GM12878 (cell line): ENCODE results near the gene NPEPPS. TPM values are rescaled to one million over a fixed set of nuclear protein-coding genes. Genes with fewer than 3 reads are reported as not detected.

Experiments
- E4F1 ChIP-seq: fragments of 450-650 bp; IDR thresholded peaks from 2 replicates; pipeline ENCODE4 v1.6.1; 2018; ENCODE audit warnings: borderline replicate concordance, mild to moderate bottlenecking; ENCODE audit not compliant: partially characterized antibody
- IRF5 ChIP-seq: fragments of 450-650 bp; IDR thresholded peaks from 2 replicates; pipeline ENCODE4 v1.6.1; 2017; ENCODE audit warnings: borderline replicate concordance
- REST ChIP-seq: IDR thresholded peaks from 2 replicates; pipeline ENCODE4 v1.6.1; 2012; ENCODE audit warnings: mild to moderate bottlenecking, low read depth, low read length
- YY1 ChIP-seq: IDR thresholded peaks from 2 replicates; pipeline ENCODE4 v1.6.1; 2011; ENCODE audit warnings: low read depth, mild to moderate bottlenecking, low read length
- polyA plus RNA-seq, 11 experiments: library from polyadenylated mRNA; depleted of rRNA in 4 of 11; unstranded in 6 of 11; stranded (reverse) in 5 of 11; fragments of >200 nt; fragmentation: Nextera tagmentation in 4 of 11; fragmentation: Illumina TruSeq in 1 of 11; extraction: Ambion mirVana in 4 of 11; extraction: Trizol in 1 of 11; gene quantifications; 1 replicate in 1 of 11; 2 replicates in 10 of 11; pipeline versions ENCODE4 v1.2.1 to v1.2.3, GENCODE V29; 2011 to 2016; ENCODE audit warnings: inconsistent platforms in 2 of 11, missing spikeins in 2 of 11, low read depth in 1 of 11
- total RNA-seq, 4 experiments: library from RNA; depleted of rRNA in 3 of 4; stranded (reverse); fragments of >200 nt in 3 of 4; fragmentation: Illumina TruSeq in 1 of 4; extraction: Trizol in 1 of 4; gene quantifications; 2 replicates each; pipeline versions ENCODE4 v1.2.1 to v1.2.3, GENCODE V29; 2013 to 2021

Gene NPEPPS
- total and polyA plus RNA-seq, 10 of the 15 experiments (the other 5 are each of a cell fraction or from before 2014, with no cell fraction given): 25.8 to 214 (median 64.6) TPM

GRCh38 chr17:47641202-47641601, 110.3 kb downstream of the NPEPPS start (continued):
- TF ChIP-seq IRF5 (no peak), YY1 (no peak), REST (no peak), E4F1 (no peak)
